Kidney (tissue), 14 donors: ENCODE data around the gene BMERB1. TPM values are rescaled to one million over a fixed set of nuclear protein-coding genes. Genes with fewer than 3 reads are reported as not detected.
"Not testable (repeated sequence)": the region's sequence is repeated elsewhere in the genome, so short reads cannot be mapped to it uniquely, and the experiment has no call there.

Experiments
- DNase-seq, 5 donors: peaks; one replicate each; pipeline ENCODE4 v3.0.0-alpha.2; 2013 to 2020
- FAIRE-seq: peaks from 2 replicates; lab custom pipeline; 2012; peaks lifted over from hg19 to GRCh38; lab: Jason Lieb, UNC
- H3K27ac ChIP-seq, 2 donors: one replicate each; pipeline ENCODE4 v1.7.0; 2013; ENCODE audit warnings: low read depth in 2 of 2, low read length in 2 of 2, inconsistent platforms in 1 of 2
- H3K27me3 ChIP-seq: one replicate; pipeline ENCODE4 v1.7.1; 2013; ENCODE audit warnings: low read length, inconsistent platforms; ENCODE audit not compliant: control insufficient read depth, insufficient read depth
- H3K36me3 ChIP-seq, 3 donors: one replicate each; pipeline versions ENCODE4 v1.7.0 to v1.7.1; 2013; ENCODE audit warnings: low read length in 3 of 3, control low read depth in 1 of 3, inconsistent platforms in 1 of 3; ENCODE audit not compliant: insufficient read depth in 3 of 3, control insufficient read depth in 2 of 3
- H3K4me1 ChIP-seq, 3 donors: one replicate each; pipeline versions ENCODE4 v1.7.0 to v1.7.1; 2013; ENCODE audit warnings: low read length in 3 of 3, inconsistent platforms in 1 of 3, low read depth in 1 of 3; ENCODE audit not compliant: control insufficient read depth in 2 of 3, insufficient read depth in 2 of 3
- H3K4me3 ChIP-seq, 3 donors: one replicate each; pipeline versions ENCODE4 v1.7.0 to v1.8.1; 2013; ENCODE audit warnings: low read length in 3 of 3, control low read depth in 1 of 3, inconsistent platforms in 1 of 3
- H3K9ac ChIP-seq, 3 donors: one replicate each; pipeline versions ENCODE4 v1.7.0 to v1.7.1; 2013; ENCODE audit warnings: low read length in 3 of 3, control low read depth in 1 of 3, inconsistent platforms in 1 of 3
- H3K9me3 ChIP-seq, 3 donors: one replicate each; pipeline versions ENCODE4 v1.7.0 to v1.7.1; 2013; ENCODE audit warnings: low read length in 3 of 3, control low read depth in 1 of 3, inconsistent platforms in 1 of 3; ENCODE audit not compliant: control insufficient read depth in 2 of 3, insufficient read depth in 1 of 3
- intact Hi-C: fragments of 100-400 bp; cut with DNase I; formaldehyde crosslinking; loops from one replicate; pipeline ENCODE4 v1.11.1; 2022
- polyA plus RNA-seq: library from polyadenylated mRNA; stranded (reverse); fragments of 350-450 nt; fragmentation: Illumina TruSeq; extraction: RNeasy Lipid Tissue Mini Kit (QIAGEN cat#74804); gene quantifications from one replicate; pipeline ENCODE4 v1.2.3, GENCODE V29; 2014; ENCODE audit warnings: low read depth, low replicate concordance; ENCODE audit not compliant: insufficient read depth
- total RNA-seq: library from RNA; stranded (reverse); fragmentation: NEBNext Ultra II Directional; extraction: Animal tissue kit (Norgen Biotek cat#: 25700); gene quantifications from one replicate; pipeline ENCODE4 v1.2.1, GENCODE V29; 2021
- TF ChIP-seq, protein P1 (sequence below): IDR thresholded peaks from 3 replicates; pipeline ENCODE4 v1.5.1; 2012; ENCODE audit warnings: mild to moderate bottlenecking, moderate library complexity, borderline replicate concordance; ENCODE audit not compliant: insufficient read depth; ENCODE audit errors: extremely low read depth
- donor health status: control.
- donor health status: control.
- donor health status: control.
- donor health status: control.
- donor health status: control.
- donor health status: DM: yes; HTN: yes; CAD: no.
- donor health status: Normal renal cell carcinoma (clear cell type).

Gene BMERB1
- total and polyA plus RNA-seq, 2 donors from 2014 or later = 33.4 to 48.8 TPM

DNA sequence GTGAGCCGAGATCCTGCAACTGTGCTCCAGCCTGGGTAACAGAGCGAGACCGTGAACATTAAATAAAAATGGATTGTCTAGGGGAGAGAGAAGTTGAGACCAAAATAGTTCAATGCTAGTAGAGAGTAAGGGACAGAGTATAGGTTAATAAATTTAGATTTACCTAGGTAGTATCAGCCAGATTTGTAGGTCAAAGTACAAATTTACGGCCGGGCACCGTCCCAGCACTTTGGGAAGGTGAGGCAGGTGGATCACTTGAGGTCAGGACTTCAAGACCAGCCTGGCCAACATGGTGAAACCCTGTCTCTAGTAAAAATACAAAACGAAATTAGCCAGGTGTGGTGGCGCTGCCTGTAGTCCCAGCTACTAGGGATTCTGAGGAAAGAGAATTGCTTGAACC, 12.2 kb upstream of the BMERB1 start:
- DNase-seq (no peak), FAIRE-seq (no peak)
- no peak overlapping the region for H3K4me3 ChIP-seq
- H3K9ac ChIP-seq = no peak overlapping the region
- no peaks in the 10 kb centered on the region for H3K4me1 ChIP-seq
- TF ChIP-seq, protein P1, sequence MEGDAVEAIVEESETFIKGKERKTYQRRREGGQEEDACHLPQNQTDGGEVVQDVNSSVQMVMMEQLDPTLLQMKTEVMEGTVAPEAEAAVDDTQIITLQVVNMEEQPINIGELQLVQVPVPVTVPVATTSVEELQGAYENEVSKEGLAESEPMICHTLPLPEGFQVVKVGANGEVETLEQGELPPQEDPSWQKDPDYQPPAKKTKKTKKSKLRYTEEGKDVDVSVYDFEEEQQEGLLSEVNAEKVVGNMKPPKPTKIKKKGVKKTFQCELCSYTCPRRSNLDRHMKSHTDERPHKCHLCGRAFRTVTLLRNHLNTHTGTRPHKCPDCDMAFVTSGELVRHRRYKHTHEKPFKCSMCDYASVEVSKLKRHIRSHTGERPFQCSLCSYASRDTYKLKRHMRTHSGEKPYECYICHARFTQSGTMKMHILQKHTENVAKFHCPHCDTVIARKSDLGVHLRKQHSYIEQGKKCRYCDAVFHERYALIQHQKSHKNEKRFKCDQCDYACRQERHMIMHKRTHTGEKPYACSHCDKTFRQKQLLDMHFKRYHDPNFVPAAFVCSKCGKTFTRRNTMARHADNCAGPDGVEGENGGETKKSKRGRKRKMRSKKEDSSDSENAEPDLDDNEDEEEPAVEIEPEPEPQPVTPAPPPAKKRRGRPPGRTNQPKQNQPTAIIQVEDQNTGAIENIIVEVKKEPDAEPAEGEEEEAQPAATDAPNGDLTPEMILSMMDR = no peak
- H3K27me3 ChIP-seq = no peaks in the 10 kb centered on the region
- intact Hi-C loops = no loop called here
- no peaks in the 10 kb centered on the region for H3K36me3 ChIP-seq
- no peak overlapping the region for H3K27ac ChIP-seq
- H3K9me3 ChIP-seq = no peaks in the 10 kb centered on the region

DNA sequence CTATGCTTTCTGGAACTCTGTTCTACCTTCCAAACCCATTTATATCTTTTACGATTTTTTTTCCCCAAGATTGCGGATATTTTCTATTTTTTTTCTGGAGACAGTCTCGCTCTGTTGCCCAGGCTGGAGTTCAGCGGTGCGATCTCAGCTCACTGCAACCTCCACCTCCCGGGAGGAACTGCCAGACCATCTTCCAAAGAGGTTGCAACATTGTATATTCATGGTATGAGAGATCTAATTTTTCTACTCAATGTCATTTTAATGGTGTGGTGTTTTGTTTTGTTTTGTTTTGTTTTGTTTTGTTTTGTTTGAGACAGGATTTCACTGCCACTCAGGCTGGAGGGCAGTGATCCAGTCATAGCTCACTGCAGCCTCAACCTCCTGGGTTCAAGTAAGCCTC, 8.5 kb upstream of the BMERB1 start:
- Histone ChIP-seq H3K4me1 (no peaks in the 10 kb centered on the region), H3K36me3 (no peaks in the 10 kb centered on the region), H3K27ac (no peak overlapping the region), H3K4me3 (no peak overlapping the region), H3K9me3 (no peaks in the 10 kb centered on the region), H3K9ac (no peak overlapping the region), H3K27me3 (no peaks in the 10 kb centered on the region)
- DNase-seq = no peak
- intact Hi-C loops = no loop called here
- no peak for FAIRE-seq
- TF ChIP-seq, protein P1 = no peak

DNA sequence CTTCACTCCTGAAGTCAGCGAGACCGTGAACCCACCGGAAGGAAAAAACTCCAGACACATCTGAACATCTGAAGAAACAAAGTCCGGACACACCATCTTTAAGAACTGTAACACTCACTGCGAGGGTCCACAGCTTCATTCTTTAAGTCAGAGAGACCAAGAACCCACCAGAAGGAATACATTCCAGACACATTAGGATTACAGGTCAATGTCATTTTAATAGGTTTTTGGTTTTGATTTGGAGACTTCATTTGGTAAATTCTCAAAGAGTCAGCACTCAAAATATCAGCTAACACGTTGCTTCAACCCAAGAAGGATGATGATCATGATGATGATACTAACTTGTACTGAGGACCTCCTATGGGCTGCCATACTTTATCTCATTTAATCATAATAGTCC, 7.6 kb upstream of the BMERB1 start:
- no peak overlapping the region for H3K27ac ChIP-seq
- H3K4me3 ChIP-seq = no peak overlapping the region
- no peak for DNase-seq
- H3K9me3 ChIP-seq = no peaks in the 10 kb centered on the region
- TF ChIP-seq, protein P1 = no peak
- no peaks in the 10 kb centered on the region for H3K36me3 ChIP-seq
- H3K27me3 ChIP-seq = no peaks in the 10 kb centered on the region
- intact Hi-C loops = no loop called here
- no peak overlapping the region for H3K9ac ChIP-seq
- H3K4me1 ChIP-seq = no peaks in the 10 kb centered on the region
- FAIRE-seq = no peak

DNA sequence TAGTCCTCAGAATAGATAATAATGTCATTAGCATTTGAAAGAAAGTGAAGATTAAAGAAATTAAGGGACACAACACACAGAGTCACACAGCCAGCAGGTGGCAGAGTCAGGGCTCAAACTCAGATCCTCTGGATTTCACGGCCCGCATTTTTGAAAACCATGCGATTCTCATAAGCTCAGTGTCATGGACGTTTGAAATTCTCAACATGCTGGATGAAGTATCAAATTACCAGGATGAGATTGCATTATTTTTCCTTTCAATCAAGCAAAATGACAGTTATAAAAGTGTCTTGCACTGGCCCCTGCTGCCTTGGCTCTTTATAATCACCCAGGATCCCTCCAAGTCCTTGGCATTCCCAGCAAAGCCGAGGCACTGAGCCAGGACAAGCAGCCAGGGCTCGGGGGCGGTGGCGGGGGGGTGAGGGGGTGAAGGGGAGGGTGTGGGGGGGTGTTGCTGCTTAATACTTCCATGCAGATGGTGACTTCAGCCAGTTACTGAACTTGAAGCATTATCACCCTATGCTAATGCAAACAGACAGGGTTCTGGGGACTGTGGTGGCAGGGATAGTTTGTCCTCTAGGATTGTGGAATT, 6.6 kb upstream of the BMERB1 start:
- H3K27me3 ChIP-seq = no peaks in the 10 kb centered on the region
- no peaks in the 10 kb centered on the region for H3K9me3 ChIP-seq
- peak overlapping the region in 1 of 3 donors; percentile 49 for H3K4me3 ChIP-seq
- H3K36me3 ChIP-seq = no peaks in the 10 kb centered on the region
- intact Hi-C loops = no loop called here
- peak overlapping the region in 1 of 3 donors; percentile 40 for H3K9ac ChIP-seq
- FAIRE-seq = peak; percentile 70
- no peak overlapping the region for H3K27ac ChIP-seq
- TF ChIP-seq, protein P1 = peak; percentile 73
- DNase-seq = peak; percentile 57 to 87 (median 78)
- no peaks in the 10 kb centered on the region for H3K4me1 ChIP-seq

DNA sequence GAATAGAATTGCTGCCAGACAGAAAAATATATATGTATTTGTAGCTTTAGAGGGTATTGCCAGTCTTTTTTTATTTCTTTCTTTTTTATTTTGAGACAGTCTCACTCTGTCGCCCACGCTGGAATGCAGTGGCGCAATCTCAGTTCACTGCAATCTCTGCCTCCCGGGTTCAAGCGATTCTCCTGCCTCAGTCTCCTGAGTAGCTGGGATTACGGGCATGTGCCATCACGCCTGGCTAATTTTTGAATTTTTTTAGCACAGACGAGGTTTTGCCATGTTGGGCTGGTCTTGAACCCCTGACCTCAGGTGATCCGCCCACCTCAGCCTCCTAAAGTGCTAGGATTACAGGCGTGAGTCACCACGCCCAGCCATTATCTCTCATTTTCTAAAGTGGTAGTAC, 3.5 kb upstream of the BMERB1 start:
- H3K36me3 ChIP-seq, H3K9ac ChIP-seq, H3K27me3 ChIP-seq, DNase-seq, H3K4me3 ChIP-seq, H3K27ac ChIP-seq, intact Hi-C loops, FAIRE-seq, H3K4me1 ChIP-seq, H3K9me3 ChIP-seq: not testable (repeated sequence)
